HG03469 (cell line): ENCODE results near the gene KCNIP4.

Source experiments
- ATAC-seq: cut with Tn5 transposase; IDR thresholded peaks from one replicate; pipeline ENCODE4 v1.9.1; 2021; ENCODE audit warnings: mild to moderate bottlenecking, moderate library complexity, moderate number of reproducible peaks; ENCODE audit not compliant: unreplicated experiment

Gene KCNIP4

DNA sequence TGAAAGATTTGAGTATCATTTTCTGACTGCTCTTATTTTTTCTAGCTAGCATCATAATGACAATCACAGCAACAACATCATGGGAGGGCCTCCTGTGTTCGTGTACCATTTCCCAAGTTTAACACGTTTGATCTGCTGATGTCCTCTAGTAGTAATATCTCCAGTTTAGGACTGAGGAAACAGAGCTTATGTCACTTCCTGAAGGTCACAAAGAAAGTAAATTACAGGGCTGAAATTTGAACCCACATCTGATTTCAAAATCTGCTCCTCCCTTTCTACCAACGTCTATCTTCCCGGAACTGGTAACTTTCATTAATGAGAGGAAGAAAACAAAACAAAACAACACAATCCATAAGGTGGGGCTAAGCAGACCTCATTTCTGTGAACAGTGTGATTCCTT lies 945.6 kb downstream of the KCNIP4 start:
- no peak for ATAC-seq

DNA sequence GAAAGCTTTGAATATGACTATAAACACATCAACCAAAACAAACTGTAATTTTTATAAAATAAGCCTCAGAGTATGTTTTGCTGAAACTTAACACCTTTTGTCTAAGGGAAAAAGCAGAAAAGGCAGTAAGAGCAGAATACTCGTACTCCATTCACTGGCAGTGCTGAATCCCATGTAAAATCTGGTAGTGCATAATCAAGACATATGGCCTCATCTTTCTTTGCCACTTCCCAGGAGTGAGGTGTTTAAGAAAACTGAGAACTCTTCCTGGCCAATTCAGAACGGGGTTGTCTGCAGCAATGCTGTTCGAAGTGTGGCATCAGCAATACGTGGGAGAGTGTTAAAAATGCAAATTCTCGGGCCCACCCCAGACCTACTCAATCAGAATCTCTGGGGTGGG lies 946.3 kb downstream of the KCNIP4 start:
- no peak for ATAC-seq

DNA sequence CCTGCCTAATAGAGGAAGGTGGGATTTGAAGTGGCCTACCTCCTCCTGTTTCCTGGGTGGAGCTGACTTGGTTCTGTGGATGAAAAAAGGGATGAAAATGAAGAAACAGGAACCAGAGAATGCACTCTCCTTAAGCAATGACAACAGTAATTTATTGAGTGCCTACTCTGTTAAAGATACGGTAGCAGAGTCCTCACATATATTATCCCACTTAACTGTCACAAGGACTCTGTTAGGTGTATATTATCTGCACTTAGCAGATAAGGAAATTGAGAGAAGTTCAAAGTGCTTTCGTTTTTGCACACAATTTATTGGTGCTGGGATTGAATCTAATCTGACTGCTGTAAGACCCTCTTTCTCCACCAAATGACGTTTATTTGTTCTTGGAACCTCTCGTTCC lies 947.1 kb downstream of the KCNIP4 start:
- ATAC-seq: no peak

DNA sequence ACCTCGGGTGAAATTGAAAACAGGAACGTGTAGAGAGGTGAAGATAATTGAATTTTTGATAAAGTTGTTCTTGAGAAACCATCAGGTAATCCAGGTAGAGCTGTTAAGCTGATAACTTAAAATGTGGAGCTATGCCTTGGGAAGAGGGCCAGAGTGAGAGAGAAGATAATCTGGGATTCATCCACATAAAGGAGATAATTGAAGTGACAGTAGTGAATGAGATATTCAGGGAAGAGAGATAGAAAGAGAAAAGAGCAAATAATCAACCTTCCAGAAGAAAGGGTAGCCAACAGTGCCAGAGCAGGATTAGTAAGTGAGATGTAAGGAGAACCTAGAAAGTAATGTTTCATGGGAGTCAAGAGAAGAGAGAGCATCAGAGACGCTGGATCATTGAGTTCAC lies 950.7 kb downstream of the KCNIP4 start:
- ATAC-seq: no peak

DNA sequence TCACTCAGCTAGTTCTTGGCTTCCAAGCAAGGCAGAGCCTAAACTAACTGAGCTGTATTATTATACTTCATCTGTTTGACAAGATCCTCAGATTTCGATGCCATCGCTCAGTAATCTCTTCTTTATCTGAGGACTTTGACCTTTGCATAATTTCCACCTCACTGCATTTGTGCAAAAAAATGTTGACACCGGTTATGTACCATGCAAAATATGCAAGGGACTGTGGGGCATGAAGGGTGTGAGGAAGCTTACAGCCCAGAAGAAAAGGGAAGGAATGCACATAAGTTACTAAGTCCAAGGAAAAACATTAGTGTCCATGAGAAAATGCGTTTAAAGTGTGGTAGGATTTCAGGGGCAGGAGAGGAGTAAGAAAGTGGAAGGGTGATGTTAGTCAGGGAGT lies 953.0 kb downstream of the KCNIP4 start:
- ATAC-seq: no peak

DNA sequence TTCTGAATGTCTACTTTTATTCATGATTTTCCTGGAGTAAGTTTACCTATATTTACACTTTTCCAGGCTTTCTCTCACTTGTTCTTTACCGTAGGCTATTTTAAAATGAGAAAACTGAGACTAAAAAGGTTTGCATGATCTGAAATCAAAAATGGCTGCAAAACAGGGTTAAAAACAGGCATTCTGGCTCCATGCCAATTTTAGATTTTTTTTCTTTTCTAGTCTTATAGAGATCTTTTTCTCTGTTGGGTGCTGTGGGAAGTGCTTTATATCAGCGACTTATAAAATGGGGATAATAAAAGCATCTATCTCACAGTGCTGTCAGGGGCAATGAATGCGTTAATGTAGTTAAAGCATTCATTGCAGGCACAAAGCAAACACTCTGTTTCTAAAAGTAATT lies 953.6 kb downstream of the KCNIP4 start:
- no peak for ATAC-seq

DNA sequence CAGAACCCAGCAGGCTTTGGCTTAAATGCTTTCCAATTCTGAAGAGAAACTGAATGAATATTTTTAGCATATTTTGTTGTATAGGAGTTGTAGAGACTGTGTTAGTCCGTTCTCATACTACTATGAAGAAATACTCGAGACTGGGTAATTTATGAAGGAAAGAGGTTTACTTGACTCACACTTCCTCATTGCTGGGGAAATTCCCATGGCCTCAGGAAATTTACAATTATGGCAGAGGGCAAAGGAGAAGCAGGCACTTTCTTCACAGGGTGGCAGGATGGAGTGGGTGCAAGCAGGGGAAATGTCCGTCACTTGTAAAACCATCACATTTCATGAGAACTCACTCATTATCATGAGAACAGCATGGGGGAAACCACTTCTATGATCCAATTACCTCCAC lies 956.6 kb downstream of the KCNIP4 start:
- no peak for ATAC-seq

DNA sequence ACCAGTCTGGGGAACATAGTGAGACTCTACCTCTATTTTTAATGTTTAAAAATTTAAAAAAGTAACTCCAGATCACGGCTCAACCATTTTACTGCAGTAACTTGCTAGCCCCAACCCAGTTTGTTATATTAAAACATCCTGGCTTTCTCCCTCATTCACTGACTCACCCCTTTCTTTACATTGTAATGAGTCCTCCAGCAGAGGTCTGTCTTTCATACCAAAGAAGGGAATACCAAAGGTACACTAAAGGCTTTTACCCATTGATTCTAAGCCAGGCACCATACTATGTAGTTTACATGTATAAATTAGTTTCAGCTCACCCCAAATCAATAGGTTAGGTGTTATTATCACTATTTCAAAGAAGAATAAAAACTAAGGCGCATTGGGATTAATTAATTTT lies 961.4 kb downstream of the KCNIP4 start:
- ATAC-seq: no peak

DNA sequence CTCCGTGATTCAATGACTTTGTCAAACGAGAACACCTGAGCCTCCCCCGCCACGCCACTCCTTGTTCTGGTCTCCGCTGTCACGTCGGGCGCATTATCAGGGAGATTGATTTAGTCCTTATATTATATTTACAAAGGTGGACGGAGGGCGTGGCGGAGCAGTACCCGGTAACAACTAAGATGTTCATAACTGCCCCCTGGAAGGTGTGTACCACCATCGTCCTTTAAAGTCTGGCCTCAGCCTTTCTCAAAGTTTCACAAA lies 964.1 kb downstream of the KCNIP4 start:
- no peak for ATAC-seq

DNA sequence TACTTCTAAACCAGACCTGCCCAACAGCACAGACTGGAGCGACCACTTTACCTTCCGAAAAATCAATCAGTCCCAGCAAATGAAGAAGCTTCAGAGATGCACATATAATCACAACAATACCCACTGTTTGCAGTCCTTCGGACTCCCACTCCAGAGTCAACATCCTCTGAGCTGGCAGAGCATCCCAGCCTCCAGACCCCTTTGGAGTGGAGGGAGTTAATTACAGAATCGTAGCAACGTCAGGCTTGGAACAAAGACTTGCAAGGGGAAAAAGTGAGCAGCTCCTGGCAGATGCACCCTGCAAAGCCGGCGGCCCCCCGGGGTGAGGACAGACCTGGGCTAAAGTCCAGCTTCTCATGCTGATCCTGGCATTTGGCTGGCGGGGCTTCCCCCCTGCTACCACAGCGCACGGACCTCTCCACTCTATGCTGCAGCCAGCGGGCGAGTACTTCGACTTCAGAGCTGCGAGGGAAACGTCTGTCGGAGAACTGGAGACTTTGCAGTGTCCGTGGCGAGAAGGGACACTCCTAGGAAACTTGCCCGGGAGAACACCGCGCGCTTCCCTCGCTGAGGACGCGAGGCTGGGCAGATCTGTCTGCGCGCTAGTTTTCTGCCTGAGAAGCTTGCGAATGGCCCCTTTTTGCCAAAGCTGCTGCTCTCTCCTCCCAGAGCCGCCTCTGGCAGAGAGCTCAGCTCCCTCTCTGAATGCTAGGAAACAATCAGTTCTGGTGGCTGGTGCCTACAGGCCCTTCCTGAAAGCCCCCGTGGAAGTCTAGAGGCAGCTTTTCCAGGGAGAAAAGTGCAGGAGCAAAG lies 964.6 kb downstream of the KCNIP4 start:
- ATAC-seq: no peak

DNA sequence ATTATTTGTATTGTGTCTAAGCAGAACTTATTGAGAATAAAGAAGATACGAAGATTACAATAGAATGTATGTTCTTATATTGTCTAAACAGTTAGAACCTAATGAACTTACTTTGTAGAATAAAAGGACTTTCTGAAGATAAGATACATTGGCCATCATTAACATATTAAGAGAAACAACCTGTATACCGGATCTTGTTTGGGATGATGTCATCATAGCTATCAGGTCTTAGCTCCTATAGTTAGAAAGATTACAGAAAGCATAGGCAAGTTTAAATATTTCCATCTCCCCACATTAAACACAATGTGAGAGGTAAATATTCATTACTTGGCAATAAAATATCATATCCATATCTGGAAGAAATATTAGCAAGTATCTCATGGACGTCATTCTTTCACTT lies 966.0 kb downstream of the KCNIP4 start:
- ATAC-seq: no peak

DNA sequence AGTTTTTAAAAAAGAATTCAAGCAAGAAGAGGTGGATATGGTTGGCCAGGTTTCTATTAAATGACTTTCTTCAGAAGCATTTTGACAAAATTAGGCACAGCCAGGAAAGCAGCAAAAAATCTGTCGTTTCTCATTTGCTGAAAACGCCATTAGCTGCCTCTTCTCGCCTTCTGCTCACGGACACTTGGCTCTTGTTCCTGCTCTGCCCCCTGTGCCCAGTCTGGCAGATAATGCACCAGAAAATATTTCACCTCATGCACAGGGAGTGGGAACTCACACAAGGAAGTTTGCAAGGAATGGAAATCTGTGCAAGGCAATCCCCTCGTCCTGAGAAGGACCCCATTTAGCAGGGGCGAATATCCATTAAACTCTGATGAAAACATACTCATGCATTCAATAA lies 988.3 kb downstream of the KCNIP4 start:
- ATAC-seq: no peak

DNA sequence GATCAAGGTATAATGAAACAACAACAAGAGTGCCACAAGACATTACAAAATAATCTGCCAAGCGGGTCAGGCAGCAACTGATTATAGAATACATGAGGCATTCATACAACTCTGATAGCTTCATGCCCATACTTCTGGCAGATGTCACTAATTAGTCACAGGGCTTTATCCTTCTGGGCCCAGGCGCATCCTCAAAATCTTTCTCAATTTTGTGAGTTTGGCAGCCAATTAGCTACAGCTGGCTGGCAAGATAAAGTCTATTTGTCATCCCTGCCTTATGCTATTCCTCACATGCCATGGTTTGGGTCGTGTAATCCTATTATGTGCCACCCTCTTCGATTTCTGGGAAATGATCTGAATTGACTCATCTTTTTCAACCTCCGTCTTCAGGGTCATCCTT lies 994.0 kb downstream of the KCNIP4 start:
- no peak for ATAC-seq

DNA sequence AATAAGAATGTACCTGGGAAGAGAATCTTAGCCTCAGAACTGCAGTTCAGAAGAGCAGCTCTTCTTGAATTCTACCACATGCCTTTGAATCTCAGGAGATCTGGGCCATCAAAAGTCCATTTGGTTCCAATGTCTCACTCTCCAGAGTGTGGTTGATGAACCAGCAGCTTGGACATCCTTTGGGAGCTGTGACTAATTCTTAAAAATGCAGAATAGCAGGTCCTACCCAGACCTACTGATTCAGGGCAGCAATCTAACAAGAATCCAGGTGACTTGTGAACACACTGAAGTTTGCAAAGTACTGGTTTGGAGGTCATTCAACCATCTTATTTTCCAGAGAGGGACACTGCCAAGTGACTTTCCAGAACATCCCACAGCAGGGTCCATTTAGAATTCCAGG lies 1003.6 kb downstream of the KCNIP4 start:
- no peak for ATAC-seq

DNA sequence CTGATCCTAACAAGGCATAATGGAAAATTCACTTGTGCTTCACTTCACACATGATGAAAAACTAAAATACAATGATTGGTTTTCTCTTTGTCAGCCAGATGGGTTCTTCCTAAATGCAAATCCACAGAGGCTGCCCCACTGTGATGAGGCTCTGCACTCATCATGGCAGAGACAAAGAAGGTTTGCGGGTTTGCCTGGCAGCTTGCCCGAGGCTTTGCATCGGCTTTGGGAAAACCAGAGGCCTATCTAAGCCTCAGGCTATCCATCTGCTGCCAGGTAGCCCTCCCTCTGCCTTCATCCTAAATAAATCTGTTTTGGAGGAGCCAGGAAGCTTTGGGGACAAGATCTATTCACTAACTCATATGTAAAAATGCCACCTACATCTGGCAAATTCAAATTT lies 1004.1 kb downstream of the KCNIP4 start:
- no peak for ATAC-seq

DNA sequence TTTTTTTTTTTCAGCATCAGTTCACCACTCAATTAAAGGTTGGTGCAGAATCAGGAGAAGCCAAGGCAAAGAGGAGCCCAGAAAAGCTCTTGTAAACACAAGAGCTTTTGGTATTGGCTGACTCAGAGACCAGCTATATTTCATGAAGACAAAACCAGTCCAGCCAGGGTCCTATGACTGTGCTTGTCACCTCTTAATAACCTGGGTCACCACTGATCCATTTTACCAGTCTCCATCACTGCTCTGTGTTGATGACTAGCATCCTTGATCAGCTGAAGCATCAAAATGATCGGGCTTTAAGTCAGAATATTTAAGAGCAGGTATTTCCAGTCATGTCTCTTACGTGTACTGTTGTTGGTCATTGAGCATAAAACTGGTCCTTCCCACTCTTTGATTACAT lies 1010.4 kb downstream of the KCNIP4 start:
- ATAC-seq: no peak

DNA sequence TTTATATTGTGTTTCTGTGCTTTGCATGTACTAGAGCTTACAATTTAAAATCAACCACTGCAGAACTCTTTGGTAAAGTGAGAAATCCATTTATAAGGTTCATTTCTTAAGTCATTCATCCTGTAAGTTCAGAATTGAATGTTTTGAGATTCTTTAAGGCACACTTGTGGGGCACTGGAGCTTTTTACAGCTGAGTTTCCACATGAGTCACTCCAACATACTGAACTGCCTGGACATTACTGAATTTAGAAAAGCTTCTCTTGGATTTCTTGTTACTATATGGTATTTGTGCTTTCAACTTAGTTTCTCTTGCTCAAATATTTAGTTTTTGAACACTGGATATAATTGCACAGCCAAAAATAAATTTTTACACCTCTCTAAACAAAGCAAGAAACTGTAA lies 1022.0 kb downstream of the KCNIP4 start:
- ATAC-seq: no peak

DNA sequence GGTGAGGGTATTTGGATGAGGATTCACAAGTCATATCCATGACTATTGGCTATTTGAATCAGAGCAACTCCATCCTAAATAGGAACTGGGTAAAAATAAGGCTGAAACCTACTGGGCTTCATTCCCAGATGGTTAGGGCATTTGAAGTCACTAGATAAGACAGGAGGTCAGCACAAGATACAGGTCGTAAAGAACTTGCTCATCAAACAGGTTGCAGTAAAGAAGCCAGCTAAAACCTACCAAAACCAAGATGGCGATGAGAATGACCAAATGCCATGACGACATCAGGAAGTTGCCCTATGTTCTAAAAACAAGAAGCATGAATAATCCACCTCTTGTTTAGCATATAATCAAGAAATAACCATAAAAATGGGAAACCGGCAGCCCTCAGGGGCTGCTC lies 1023.4 kb downstream of the KCNIP4 start:
- no peak for ATAC-seq

DNA sequence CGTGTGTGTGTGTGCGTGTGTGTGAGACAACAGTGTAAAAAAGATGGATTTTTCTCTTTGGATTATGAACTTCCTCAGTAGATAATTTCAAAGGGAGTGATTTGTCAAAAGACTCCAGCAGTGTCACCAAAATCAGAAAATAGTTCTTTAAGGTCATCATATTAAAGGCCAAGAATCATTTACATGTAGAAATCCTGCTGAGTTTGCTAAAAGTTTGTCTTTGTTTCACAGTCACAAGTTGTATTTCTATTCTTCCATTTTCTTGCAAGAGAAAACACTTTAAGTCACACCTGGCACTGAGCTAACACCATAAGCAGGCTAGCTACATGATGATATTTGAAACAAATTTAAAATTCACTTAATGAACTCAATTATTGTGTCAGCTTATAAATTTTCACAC lies 1025.6 kb downstream of the KCNIP4 start:
- no peak for ATAC-seq

DNA sequence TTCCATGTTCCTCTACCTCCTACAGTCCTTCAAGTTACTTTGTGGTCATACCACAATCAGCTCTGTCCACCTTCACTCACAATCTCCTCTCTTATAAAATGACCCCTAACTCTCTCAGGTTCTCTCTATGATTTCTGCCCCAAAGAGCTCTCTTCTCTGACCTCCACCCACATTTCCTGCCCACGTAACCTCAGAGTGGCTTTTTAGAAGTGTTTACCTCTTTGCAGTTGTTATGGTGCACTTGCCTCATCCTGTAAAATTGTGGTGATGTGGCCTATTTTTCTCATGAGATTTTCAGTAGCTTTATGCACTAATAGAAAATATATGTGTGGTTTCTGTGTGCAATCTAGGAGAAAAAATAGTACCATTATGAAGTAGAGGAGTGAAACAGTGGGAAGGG lies 1032.5 kb downstream of the KCNIP4 start:
- no peak for ATAC-seq

DNA sequence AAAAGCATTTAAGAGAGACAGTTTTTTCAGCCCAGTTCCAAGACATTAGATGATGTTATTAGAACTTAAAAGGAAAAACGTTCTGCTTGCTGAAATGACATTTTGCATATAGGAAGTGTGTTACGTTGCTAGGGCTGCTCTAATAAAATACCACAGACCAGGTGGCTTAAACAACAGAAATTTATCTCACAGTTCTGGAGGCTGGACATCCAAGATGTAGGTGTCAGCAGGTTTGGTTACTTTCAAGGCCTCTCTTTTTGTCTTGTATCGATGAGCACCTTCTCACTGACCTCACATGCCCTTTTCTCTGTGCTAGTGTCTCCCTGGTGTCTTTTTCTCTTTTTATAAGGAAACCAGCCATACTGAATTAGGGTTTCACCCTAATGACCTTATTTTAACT lies 1043.6 kb downstream of the KCNIP4 start:
- no peak for ATAC-seq

DNA sequence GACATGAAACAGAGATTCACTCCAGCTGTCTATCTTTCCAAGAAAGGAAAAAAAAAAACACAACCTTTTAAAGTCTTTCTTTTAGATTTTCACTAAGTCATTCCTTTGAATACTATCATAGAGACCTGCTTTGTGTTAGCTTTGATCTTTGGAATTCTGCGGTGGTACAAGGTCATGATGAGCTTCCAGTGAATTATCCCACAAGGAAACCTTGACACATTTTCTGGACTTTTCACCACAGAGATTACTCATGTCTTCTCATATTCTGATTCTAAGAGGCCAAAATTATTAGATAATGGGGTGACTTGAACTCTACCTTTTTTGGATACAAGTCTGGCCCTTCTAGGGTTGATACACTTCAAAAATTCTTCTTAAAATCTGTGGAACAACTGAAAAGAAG lies 1046.7 kb downstream of the KCNIP4 start:
- no peak for ATAC-seq

DNA sequence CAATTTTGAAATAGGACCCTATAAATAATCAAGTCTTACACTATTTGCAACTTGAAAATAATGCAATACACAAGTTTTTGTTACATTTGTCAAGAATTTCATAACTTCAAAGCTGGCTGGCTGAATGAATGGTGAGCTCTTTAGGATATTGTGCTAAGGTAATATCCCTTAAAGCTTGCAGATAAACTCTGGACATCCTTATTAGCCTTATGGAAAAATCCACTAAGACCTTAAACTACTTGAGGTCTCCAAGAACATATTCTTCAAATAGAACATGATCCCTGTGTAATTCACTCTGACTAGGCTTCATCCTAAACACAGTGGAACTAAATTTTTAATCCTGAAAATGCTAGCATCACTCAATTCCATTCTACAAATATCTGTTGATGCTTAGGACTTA lies 1049.0 kb downstream of the KCNIP4 start:
- ATAC-seq: no peak

DNA sequence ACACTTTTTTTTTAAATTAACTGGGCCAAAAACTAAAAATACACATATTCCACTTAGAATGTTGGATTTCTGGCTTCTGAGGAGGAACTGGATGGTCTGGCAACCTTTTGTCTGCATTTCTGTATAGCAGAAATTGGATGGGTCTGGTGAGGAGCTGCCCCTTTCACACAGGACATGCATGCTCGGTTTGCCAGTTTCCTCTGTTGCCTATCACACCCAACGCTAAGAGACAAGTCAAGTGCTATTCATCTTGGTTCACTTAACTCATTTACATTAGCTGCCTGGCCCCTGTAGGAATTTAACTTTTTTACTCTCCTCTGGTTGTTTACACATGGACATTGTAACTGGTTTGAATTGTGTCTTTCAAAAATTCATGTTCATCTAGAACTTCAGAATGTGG lies 1052.6 kb downstream of the KCNIP4 start:
- ATAC-seq: no peak
